Suprapubic skin (tissue), 4 donors: ENCODE results near the gene CLIP2.

Experiments
- POLR2A ChIP-seq, 2 donors: fragments of 450-650 bp; IDR thresholded peaks; one replicate each; pipeline ENCODE4 v1.6.1; 2017; ENCODE audit warnings: antibody characterized with exemption in 2 of 2, mild to moderate bottlenecking in 2 of 2, moderate library complexity in 2 of 2
- POLR2AphosphoS5 ChIP-seq, 3 donors: sonication (generic); formaldehyde crosslinking; IDR thresholded peaks; one replicate each; pipeline ENCODE4 v1.6.1; 2017; ENCODE audit warnings: antibody characterized with exemption in 3 of 3
- TF ChIP-seq, protein P1 (sequence below), 2 donors: fragments of 200-600 bp in 1 of 2; fragments of 450-650 bp in 1 of 2; sonication (generic) in 1 of 2; IDR thresholded peaks; one replicate each; pipeline ENCODE4 v1.5.1; 2016 to 2019; ENCODE audit warnings: antibody characterized with exemption in 2 of 2, mild to moderate bottlenecking in 1 of 2, moderate library complexity in 1 of 2

DNA sequence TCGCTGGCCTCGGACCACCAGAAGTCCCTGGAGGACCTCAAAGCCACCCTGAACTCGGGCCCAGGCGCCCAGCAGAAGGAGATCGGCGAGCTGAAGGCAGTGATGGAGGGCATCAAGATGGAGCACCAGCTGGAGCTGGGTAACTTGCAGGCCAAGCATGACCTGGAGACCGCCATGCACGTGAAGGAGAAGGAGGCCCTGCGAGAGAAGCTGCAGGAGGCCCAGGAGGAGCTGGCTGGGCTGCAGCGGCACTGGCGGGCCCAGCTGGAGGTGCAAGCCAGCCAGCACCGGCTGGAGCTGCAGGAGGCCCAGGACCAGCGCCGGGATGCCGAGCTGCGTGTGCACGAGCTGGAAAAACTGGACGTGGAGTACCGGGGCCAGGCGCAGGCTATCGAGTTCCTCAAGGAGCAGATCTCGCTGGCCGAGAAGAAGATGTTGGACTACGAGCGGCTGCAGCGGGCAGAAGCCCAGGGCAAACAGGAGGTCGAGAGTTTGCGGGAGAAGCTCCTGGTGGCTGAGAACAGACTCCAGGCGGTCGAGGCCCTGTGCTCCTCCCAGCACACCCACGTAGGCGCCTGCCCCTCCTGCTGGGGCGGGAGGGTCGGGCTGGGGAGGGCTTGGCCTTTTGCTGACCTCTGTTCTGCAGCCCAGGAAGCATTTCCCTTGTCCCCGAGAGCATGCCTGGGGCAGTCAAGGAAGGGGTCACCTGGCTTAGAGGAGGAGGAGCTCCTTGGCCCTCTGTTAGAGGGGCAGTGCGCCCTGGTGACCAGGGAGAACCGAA lies 87.2 kb downstream of the CLIP2 start:
- TF ChIP-seq, protein P1, sequence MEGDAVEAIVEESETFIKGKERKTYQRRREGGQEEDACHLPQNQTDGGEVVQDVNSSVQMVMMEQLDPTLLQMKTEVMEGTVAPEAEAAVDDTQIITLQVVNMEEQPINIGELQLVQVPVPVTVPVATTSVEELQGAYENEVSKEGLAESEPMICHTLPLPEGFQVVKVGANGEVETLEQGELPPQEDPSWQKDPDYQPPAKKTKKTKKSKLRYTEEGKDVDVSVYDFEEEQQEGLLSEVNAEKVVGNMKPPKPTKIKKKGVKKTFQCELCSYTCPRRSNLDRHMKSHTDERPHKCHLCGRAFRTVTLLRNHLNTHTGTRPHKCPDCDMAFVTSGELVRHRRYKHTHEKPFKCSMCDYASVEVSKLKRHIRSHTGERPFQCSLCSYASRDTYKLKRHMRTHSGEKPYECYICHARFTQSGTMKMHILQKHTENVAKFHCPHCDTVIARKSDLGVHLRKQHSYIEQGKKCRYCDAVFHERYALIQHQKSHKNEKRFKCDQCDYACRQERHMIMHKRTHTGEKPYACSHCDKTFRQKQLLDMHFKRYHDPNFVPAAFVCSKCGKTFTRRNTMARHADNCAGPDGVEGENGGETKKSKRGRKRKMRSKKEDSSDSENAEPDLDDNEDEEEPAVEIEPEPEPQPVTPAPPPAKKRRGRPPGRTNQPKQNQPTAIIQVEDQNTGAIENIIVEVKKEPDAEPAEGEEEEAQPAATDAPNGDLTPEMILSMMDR (IDR thresholded peaks at IDR 0.05) = no peak
- no peak for TF ChIP-seq POLR2A (IDR thresholded peaks at IDR 0.05)
- TF ChIP-seq POLR2AphosphoS5 (IDR thresholded peaks at IDR 0.05) = no peak
